ENCODE measurements around the gene CSF1R. TPM values are rescaled to one million over a fixed set of nuclear protein-coding genes. Genes with fewer than 3 reads are reported as not detected.
A peak's percentile ranks its signal among the peaks of the same experiment; 100 is the strongest.

Gene CSF1R
- total RNA-seq, 1 donor from 2014 or later, result not detected

DNA sequence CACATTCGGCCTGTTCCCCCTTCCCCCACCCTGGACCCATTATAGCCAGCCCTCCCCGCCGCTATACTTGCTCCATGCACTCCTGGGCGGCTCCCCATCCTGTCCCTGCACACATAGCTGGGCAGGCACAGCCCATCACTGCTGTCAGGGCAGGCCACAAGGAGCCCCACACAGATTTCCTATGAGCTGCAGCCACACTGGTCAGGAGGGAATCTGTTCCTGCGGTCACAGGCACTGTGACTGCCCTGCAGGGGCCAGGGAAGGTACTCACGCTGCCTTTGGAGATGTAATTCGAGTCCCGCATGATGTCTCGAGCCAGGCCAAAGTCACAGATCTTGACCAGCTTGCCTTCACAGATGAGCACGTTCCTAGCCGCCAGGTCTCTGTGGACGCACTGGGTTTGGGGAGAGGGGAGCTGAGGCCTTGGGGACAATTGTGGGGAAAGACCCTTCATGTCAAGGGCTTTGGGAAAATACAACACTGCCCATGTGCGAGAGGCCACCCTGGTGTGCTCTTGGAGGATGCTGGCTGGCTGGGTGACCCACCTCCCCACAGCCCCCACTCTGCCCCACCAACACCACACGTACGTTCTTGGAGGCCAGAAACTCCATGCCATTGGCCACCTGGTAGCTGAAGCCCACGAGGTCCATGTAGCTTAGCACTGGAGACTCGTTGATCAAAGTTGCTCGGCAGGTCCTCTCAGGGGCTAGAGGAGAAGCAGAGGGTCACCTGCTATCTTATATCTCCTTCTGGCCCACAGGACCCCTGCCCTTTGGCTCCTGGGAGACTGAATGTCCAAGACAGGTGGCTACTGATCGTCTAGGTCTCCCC is 34.5 kb upstream of the CSF1R start:
- no peak for DNase-seq

- no peak for DNase-seq
Measured at GRCh38 chr5:150120062-150120441, 33.7 kb upstream of the CSF1R start.

DNA sequence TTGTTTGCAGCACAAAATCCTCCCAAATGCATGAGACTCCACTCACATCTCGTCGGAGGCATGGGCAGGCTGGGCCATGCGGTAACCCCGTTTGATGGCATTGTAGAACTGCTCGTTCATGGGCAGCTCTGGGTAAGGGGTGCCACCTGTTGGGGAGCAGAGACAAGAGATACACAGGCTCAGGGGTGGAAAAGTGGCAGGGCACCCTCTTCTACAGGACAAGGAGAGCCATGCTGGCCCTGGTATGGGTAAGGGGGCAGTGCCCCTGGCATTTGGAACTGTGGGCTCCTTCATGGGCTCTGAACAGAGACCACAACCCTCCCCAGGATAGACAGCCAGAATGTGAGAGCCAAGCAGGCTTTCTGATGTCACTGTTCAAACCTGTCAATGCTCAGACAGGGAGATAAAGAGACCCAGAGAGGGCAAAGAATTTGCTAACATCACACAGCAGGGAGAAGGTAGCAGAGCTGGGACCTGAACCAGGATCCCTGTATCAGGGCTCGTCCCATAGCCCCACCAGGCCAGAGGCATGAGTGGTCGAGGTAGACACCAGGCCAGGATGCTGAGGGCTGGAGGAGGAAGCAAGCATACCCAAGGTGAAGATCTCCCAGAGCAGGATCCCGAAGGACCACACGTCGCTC is 33.2 kb upstream of the CSF1R start:
- DNase-seq, result peak; percentile 35

GRCh38 chr5:150118561-150119229 is 32.3 kb upstream of the CSF1R start:
- no peak for DNase-seq

- DNase-seq, result no peak
Measured at GRCh38 chr5:150117945-150118560, 31.7 kb upstream of the CSF1R start.

DNA sequence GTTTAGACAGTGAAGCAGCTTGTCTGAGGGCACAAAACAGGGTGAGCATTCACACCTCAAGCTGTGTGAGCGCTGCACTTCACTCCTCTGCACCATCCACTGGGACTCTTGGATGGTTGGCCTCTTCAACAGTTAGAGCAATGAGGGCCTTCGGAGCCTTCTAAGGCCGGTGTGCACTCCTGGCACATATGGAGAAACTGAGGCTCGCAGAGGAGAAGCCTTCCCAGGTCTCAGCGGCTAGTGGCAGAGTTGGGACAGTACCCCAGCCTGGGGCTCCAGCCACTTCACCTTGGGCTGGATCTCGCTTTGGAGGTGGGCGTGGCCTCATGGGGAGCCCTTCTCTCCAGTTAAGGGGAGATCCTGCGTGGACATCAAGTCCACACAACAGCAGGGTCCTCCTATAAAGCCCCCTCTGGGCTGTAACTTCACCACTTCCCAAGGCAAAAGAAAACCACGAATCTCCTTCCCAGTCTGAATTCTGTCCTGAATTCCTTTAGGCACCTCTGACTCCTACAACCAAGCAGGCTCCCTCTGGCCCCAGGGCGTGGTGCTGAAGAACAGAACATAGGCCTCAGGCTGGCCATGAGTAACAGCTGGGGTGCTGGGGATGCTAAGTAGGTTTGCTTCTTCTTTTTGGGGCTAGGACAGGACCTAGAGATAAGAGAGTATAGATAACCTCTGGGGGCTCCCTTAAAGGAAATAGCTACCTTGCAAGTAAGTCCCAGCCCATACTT is 30.5 kb upstream of the CSF1R start:
- no peak for DNase-seq

- no peak for DNase-seq
Measured at GRCh38 chr5:150114773-150115408, 28.5 kb upstream of the CSF1R start.

DNA sequence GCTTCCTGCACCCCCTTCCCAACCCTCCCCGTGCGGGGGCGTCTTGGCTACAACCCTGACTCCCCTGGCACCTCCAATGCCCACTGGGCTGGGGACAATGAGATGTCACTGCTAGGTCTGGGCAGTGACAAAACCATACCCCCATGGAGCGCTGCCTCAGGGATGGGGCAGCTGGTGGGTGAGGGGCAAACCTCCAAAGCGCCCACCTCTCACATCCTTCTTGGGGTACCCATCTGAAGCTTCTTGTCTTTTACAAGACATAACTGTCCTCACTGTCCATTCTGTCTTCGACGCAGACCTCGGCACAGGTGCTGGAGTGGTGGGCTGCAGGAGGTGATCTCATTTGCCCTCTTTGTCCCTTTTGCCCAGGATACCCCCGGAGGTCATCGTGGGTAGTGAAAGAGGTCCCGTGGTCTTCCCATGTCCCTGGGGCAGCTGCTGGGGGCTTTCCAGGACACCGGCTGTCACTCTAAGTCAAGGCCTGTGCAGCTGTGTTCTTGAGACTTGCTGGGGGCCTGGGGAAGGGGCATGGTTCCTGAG is 27.8 kb upstream of the CSF1R start:
- DNase-seq, result no peak

DNA sequence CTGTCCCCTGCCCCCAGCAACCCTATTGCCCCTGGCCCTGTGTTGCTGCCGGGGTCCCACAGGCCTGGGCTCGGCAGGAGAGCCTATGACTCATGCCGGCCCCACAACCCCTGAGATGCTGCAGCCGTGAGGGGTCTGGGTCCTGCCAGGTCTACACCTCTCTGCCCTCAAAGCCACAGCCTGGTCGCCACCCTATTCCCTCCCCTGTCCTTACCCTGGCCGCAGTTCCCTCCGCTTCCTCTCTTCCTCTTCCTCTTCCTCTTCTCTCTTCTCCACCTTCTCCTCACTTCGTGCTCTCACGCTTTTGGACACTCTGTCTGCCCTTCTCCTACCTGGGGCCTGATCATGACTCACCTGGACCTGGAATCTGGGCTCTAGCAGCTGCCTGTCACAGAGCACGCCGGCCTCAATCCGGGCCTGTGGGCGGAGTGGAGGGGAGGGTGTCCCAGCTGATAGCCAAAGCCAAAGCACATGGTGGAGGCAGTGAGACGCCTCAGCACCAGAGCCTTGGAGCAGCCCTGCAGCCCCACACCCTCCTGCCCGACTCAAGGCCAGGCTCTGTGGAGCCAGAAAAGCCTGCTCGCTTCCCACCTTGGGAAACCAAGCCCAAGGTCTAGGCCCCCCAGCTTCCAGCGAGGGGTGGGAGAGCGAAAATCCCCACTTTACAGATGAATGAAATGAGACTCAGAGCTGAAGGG is 26.8 kb upstream of the CSF1R start:
- no peak for DNase-seq

DNA sequence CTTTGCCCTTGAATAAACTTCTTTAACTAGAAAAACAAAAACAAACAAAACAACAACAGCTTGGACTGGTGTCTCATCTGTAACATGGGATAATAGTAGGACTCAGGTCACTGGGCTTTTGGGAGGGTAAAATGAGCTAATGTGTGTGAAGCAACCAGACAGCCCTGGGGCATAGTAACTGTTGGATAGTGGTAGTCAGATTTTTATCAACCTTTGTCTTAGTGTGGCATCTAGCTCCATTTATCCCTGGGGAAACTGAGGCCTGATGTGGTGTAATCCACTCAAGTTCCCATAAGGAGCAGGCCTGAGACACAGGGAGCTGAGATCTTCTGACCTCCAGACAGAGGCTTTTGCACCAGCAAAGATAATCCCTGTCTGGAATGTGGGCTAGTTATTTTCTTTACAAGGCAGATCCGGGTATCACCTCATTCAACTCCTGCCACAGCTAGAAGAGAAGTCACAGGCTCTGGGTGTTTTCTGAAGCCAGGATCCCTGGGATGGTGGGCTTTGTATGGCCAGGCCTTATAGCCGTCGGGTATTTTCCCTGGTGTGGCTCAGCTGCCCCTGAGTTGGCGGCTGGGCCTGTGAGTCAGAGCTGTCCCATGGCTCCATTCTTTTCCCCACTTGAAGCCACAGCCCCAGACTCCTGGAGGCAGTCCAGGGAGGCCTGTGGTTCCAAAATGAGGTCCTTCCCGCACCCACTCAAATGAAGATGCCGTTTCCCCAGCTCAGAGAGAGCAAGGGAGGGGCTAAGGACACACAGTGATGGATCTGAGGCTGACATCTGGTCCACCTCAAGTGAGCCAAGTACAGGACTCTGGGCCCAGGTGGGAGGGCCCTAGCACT is 26.1 kb upstream of the CSF1R start:
- DNase-seq, result peak; percentile 44

DNA sequence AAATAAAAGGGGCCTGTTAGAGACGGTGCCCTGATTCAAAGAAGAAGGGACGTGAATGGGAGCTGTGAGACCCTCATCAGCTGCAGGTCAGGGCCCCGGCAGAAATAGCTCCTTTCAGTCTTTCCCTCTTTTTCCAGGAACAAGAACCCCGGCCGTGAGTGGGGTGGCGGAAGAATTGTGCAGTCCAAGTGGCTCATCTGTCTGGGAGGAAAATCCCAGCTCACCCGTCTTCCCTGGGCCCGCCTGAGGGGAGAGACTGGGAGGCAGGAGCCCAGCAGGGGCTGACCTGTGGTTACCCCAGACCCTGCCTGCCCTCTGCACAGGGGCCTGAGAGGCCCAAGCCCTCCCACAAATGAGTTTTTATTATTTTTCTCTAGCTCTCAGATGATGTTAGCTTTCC is 24.8 kb upstream of the CSF1R start:
- no peak for DNase-seq

- no peak for DNase-seq
Measured at GRCh38 chr5:150109921-150110320, 23.6 kb upstream of the CSF1R start.

DNA sequence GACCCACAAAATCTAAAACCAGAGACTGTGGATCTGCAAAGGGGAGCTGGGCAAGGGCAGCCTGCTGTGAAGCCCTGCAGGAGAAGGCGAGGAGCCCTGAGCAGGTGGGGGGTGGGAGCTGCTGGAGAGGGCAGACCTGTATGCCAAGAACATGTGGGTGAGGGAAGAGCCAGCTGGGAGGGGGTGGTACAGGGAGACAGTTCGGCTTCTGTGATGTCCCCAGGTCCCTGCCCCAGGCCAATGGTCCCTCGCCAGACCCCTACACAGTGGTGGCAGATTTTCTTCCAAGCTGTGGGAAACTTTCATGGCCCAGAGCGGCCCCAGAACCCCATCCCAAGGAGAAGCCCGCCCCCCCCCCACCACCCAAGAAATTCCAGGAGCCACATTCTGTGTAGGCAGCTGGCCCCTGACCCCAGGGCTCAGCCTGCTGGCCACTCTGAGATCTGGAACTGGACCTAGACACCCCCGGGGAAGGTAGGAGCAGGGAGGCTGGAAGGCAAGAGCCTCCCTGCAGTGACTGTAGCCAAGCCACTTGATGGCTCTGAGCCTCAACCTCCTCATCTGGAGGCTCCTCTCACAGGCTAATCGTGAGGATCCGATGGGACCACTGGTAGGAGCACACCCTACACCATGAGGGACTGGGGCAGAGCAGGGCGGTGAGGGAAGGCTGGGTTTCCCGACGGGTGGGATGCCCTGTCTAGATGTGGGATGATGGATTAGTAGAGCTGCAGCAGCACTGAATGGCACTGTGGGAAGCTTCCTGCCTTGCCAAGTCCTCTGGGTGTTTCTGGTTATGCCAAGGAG is 22.6 kb upstream of the CSF1R start:
- no peak for DNase-seq

- no peak for DNase-seq
Measured at GRCh38 chr5:150107909-150108447, 21.6 kb upstream of the CSF1R start.

GRCh38 chr5:150106674-150107426 is 20.5 kb upstream of the CSF1R start:
- peak; percentile 75 for DNase-seq

- DNase-seq, result no peak
Measured at GRCh38 chr5:150105928-150106615, 19.7 kb upstream of the CSF1R start.

GRCh38 chr5:150104550-150104870 is 18.2 kb upstream of the CSF1R start:
- no peak for DNase-seq

Measured in dermis blood vessel endothelial cell (primary cell).